ENCODE measurements around the gene PTGDS.
"Not testable (repeated sequence)": the region's sequence is repeated elsewhere in the genome, so short reads cannot be mapped to it uniquely, and the experiment has no call there.

PTGDS gene

DNA sequence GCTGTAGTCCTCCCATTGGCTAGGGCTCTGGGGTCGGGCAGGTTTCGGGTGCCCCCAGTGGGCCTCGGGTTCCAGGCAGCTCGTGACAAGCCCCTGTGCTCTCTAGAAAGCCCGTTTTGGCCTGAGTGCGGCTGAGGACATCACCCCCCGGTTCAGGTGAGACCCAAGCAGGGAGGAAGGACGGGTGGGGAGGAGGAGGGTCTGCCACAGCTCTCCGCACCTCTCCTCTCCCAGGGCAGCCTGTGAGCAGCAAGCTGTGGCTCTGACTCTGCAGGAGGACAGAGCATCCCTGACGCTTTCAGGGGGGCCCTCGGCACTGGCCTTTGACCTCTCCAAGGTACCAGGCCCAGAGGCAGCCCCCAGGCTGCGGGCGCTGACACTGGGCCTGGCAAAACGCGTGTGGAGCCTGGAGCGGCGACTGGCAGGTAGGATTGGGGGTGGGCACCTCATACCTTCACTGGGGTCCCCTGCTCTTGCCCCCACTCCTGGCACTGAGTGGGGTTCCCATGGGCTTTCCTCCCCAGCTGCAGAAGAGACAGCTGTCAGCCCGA is 15.6 kb downstream of the PTGDS start:
- no peak for DNase-seq

- DNase-seq: no peak
Measured at GRCh38 chr9:136994180-136994887, 17.0 kb downstream of the PTGDS start.

DNA sequence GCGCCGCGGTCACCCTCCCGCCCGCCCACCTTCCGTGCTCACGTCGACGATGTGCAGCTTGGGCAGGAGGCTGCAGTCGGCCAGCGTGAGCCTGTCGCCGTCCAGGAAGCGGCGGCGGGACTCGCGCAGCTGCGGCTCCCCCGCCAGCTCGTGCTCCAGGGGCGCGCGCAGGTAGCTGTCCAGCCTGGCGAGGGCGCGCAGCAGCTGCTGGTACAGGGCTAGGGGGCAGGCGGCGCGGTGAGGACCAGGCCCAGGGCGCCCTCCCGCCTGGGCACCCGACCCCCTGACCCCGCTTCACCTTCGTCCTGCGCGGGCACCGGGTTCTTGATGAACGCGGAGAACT is 17.6 kb downstream of the PTGDS start:
- DNase-seq: no peak

DNA sequence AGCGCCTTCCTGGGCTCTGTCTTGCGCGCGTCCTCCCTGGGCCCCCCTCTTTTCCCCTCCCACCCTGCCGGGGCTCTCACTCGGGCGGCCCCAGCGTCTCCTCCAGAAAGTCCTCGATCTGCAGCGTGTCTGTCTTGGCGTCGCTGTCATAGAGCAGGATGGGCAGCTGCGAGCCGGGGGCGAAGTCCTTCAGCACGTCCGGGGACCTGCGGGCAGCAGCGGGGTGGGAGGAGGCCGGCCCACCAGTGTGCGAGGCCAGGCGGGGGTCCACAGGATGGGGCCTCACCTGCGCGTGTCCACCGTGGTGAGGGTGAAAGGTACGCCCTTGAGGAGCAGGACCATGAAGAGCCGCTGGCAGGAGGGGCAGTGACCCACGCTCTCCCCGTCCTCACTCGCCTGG is 18.1 kb downstream of the PTGDS start:
- no peak for DNase-seq

DNA sequence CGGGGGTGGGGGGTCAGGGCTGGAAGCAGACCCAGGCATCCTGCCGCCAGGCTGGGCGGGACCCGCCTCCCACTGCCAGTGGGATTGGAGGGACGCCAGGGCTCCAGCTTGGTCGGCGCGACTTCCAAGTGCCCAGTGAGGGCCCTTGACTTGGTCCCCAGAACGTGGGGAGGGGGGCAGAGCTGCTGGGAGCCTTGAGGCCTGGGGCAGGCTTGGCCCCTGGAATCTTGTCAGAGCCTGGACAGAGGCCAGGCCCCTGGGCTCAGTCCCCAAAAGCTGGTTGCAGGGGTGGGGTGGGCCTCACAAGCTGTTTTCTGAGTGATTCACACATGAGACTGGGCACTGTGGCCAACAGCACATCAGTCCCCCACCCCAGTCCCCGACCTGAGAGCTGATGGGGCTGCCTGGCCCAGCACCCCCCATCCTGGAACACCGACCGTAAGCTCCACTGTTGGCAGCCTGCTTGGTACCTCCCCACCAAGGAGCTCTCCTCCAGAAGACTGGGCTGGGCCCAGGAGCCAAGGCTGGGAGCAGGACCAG is 18.5 kb downstream of the PTGDS start:
- no peak for DNase-seq

GRCh38 chr9:136996361-136997292 is 19.3 kb downstream of the PTGDS start, which contains the start of gene CLIC3:
Gene CLIC3 (minus strand): TSS chr9:136996568. CDS start chr9:136996543, 25 bp downstream.
- peak; percentile 34 for DNase-seq

GRCh38 chr9:136997371-136997770 is 20.1 kb downstream of the PTGDS start:
- DNase-seq: no peak

DNA sequence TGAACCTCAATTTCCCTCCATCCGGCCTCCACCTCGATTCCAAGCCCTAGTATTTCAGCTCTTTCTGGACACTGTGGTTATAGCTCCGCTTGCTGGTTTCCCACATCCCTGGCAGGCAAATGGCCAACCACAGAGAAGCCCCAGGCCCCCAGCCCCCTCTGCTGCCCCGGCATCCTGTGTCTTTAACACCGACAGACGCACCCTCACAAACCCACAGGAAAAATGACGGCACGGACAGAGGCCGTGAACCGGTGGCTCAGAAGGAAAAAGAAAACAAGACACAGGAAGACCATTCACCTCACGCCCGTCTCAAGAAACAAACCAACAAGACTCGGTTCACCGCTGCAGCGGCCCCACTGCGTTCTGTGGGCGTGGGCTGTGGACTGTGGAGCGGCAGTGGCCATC is 20.5 kb downstream of the PTGDS start:
- DNase-seq: no peak

- no peak for DNase-seq
Measured at GRCh38 chr9:137000177-137000930, 23.1 kb downstream of the PTGDS start.

DNA sequence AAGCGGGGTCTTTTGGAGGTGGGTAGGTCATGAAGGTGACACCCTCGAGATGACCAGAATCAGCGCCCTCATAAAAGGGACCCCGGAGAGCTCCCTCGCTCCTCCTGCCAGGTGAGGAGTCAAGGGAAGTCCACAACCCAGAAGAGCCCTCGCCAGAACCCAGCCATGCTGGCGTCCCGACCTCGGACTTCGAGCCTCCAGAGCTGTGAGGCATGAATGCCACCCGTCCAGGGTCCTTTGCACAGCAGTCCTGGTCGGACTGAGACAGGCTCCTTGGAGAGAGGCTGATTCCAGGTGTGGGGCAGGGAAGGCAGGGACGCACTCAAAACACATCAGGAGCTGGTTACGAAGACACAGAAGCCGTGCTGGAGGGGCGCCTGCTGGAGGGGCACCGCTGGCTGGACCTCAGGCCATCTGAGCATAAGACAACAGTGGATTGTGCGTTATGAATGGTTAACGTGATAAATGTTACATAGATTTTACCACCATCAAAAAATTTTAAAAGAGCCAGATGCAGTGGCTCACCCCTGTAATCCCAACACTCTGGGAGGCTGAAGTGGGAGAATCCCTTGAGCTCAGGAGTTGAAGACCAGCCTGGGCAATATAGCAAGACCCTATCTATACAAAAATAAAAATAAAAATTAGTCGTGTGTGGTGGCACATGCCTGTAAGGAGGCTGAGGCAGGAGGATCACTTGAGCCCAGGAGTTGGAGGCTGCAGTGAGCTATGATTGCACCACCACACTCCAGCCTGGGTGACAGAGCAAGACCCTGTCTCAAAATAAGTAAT is 24.7 kb downstream of the PTGDS start:
- no peak for DNase-seq

- no peak for DNase-seq
Measured at GRCh38 chr9:137002646-137003041, 25.3 kb downstream of the PTGDS start.

- DNase-seq: not testable (repeated sequence)
Measured at GRCh38 chr9:137004285-137004684, 27.0 kb downstream of the PTGDS start.

- no peak for DNase-seq
Measured at GRCh38 chr9:137006116-137007003, 29.1 kb downstream of the PTGDS start.

DNA sequence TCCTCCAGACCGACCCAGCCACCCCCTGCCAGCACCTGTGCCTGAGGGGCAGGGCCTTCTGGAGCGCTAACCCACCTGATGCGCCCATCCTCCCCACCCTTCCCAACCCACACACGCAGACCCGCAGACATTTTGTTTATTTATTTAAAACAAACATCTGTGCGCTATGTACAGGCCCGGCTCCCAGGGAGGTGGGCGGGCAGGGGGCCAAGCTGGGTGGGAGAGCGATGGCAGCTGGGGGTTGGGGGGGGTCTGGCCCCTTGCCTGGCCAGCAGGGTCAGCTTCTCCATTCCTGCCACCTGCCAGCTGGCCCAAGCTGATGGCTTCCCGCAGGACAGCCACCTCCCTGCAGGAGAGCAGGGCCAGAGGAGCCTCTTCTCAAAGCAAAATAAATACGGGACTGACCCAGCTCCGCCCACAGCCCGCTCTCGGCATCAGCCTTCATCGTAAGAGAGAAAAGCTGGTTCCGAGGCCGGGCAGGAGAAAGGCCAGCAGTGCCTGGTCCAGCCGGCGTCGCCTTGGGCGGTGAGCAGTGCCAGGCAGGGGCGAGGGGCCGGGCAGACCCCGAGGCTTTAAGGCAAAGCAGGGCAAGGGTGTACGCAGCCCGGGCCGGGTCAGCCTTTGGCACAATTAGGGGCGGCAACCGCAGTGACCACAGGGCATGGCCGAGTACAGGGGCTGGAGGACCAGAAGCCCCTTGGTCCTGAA is 30.0 kb downstream of the PTGDS start:
- no peak for DNase-seq

DNA sequence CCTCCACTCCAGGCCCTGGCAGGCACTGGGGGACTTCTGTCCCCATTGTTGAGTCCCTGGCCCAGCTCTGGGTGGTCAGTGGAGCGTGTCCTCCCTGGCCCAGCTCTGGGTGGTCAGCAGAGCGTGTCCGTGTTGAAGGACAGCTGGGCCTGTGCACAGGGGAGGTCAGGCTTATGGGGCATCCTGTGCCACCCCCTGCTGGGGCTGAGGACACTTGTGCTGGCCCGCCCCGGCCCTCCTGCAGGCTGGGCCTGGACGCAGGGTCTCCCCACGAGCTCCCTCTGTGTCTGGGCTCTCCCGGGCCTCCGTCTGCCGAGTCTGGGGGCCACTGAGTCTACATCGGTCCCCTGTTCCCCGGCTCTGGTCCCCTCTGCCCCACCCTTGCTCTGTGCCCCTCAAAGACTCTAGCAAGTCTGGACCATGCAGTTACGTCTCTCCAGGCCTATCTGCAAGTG is 30.5 kb downstream of the PTGDS start:
- no peak for DNase-seq

DNA sequence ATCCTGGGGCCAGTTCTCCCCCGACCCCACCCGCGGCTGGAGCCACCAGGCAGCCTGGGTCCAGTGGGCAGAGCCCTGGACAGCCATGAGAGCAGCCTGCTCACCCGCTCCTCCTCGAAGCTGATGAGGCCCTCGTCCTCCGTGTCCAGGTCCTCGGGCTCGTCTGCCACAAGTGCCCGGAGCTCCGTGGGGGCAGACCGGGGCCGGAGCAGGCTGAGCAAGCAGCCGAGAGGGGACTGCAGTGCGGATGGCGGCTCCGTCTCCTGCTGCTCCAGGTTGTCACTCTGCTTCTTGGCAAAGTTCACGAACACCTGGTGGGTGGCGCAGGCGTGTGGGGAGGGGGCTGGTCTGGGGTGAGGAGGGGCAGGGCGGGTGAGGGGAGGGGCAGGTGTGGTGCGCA is 31.0 kb downstream of the PTGDS start:
- DNase-seq: no peak

- DNase-seq: no peak
Measured at GRCh38 chr9:137009217-137009616, 31.9 kb downstream of the PTGDS start.

DNA sequence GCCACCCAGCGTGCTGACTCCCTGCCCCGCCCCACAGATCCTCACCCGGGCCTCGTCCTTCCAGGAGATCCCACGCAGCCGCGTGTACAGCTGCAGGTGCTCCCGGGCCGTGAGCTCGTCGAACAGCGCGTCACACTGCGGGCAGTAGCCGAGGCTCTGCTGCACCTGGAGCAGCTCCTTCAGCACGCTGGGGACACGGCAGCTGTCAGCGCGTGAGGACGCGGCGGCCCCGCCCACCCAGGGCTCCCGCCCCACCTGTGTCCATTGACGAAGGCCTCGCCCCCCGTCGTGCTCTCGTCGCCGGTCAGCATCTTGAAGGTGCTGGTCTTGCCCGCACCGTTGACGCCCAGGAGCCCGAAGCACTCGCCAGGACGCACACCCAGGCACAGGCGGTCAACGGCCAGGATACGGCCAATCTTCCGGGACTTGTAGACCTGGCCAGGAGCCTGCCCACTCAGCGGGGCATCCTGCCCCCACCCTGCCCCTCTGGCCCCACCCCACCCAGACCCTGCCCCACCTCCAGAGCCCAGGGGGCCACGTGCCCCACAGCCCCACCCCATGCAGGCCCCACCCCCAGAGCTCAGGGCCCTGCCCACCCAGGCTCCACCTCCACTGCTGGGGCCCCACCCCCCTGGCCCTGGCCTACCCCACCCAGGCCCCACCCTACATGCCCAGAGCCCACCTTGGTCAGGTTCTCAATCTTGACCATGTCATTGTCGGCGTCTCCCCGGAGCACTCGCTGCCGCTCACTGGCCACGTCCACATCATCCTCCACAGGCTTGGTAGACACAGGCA is 32.8 kb downstream of the PTGDS start:
- no peak for DNase-seq

GRCh38 chr9:137011156-137011555 is 33.9 kb downstream of the PTGDS start:
- DNase-seq: no peak

Measured in activated CD4-positive, alpha-beta T cell treated with anti-CD3 and anti-CD28 coated beads for 48 hours (primary cell).